HCT116 (cell line): ENCODE data around the gene EN2. TPM values are rescaled to one million over a fixed set of nuclear protein-coding genes. Genes with fewer than 3 reads are reported as not detected.

Source experiments
- ATAC-seq: fragments of 200-7000 bp; cut with Tn5 transposase; 2 replicates; pipeline ENCODE4 v1.9.1; 2020; ENCODE audit warnings: mild to moderate bottlenecking, moderate library complexity
- BruUV-seq: library from RNA; stranded (reverse); fragments of 400-500 nt; replicated peaks from 2 replicates; lab custom pipeline; 2021; lab: Mats Ljungman, UMichigan
- CTCF ChIA-PET: fragments of 300-600 bp; sonication (Branson Sonifier 250); formaldehyde crosslinking; loops from one replicate; lab custom pipeline; 2021; ENCODE audit warnings: antibody characterized with exemption; lab: Charles Lee
- POLR2A ChIA-PET: fragments of 300-600, 350-600 bp; sonication (Branson Sonifier 250); formaldehyde crosslinking; loops from one replicate; lab custom pipeline; 2021; ENCODE audit warnings: antibody characterized with exemption; lab: Charles Lee
- RAD21 ChIA-PET, 2 experiments: fragments of 300-600 bp; sonication (Branson Sonifier 250); formaldehyde crosslinking; loops; one replicate each; lab custom pipeline; 2023; ENCODE audit warnings: low total read pairs in 2 of 2; ENCODE audit not compliant: uncharacterized antibody in 2 of 2, unreplicated experiment in 2 of 2, low non-redundant PET in 1 of 2; lab: Charles Lee
- DNase-seq: peaks from one replicate; pipeline ENCODE4 v3.0.0-alpha.2; 2010; ENCODE audit warnings: low read depth, low spot score
- H2AFZ ChIP-seq: fragments of 200-600 bp; shearing (Covaris generic), sonication (generic); 2 replicates; pipeline ENCODE4 v1.6.1; 2017; ENCODE audit warnings: low read depth, mixed run types, mixed read lengths, antibody characterized with exemption, low read length; ENCODE audit not compliant: poor library complexity, severe bottlenecking
- H3K27ac ChIP-seq: 2 replicates; pipeline ENCODE4 v1.5.1; 2012; ENCODE audit warnings: low read depth, low read length
- H3K27me3 ChIP-seq: fragments of 200-600 bp; sonication (generic); 2 replicates; pipeline ENCODE4 v1.6.1; 2016; ENCODE audit warnings: mixed run types, low read length, mixed read lengths; ENCODE audit not compliant: insufficient read depth
- H3K36me3 ChIP-seq, 2 experiments: fragments of 200-500 bp in 1 of 2; fragments of 200-600 bp in 1 of 2; sonication (Bioruptor generic) in 1 of 2; sonication (generic) in 1 of 2; 2 replicates each; pipeline versions ENCODE4 v1.5.1 to v1.6.1; 2014 to 2016; ENCODE audit warnings: low read length in 2 of 2, inconsistent platforms in 1 of 2, mixed read lengths in 1 of 2, mixed run types in 1 of 2; ENCODE audit not compliant: insufficient read depth in 2 of 2, control insufficient read depth in 1 of 2
- H3K4me1 ChIP-seq, 2 experiments: fragments of 200-600 bp in 1 of 2; sonication (generic) in 1 of 2; 2 replicates each; pipeline versions ENCODE4 v1.5.1 to v1.6.1; 2012 to 2017; ENCODE audit warnings: low read length in 2 of 2, inconsistent platforms in 1 of 2, mild to moderate bottlenecking in 1 of 2, mixed read lengths in 1 of 2, mixed run types in 1 of 2, moderate library complexity in 1 of 2; ENCODE audit not compliant: insufficient read depth in 2 of 2, control insufficient read depth in 1 of 2
- H3K4me2 ChIP-seq: fragments of 200-600 bp; sonication (generic); 2 replicates; pipeline ENCODE4 v1.6.1; 2017; ENCODE audit warnings: mixed run types, low read length, mixed read lengths
- H3K4me3 ChIP-seq, 2 experiments: fragments of 200-600 bp in 1 of 2; sonication (generic) in 1 of 2; replicated peaks in 1 of 2; 2 replicates each; pipeline ENCODE4 v1.5.1; 2011 to 2016; ENCODE audit warnings: low read length in 2 of 2, control low read depth in 1 of 2, low read depth in 1 of 2, mild to moderate bottlenecking in 1 of 2, mixed read lengths in 1 of 2, mixed run types in 1 of 2
- H3K79me2 ChIP-seq: fragments of 200-600 bp; sonication (generic); 2 replicates; pipeline ENCODE4 v1.6.1; 2017; ENCODE audit warnings: mild to moderate bottlenecking, mixed run types, low read length, moderate library complexity, mixed read lengths; ENCODE audit not compliant: insufficient read depth
- H3K9ac ChIP-seq: fragments of 200-600 bp; sonication (generic); 2 replicates; pipeline ENCODE4 v1.6.1; 2016; ENCODE audit warnings: low read length, mixed read lengths
- H3K9me2 ChIP-seq: fragments of 200-600 bp; sonication (generic), shearing (Covaris generic); 2 replicates; pipeline ENCODE4 v1.6.1; 2017; ENCODE audit warnings: mixed run types, mild to moderate bottlenecking, moderate library complexity; ENCODE audit not compliant: insufficient read depth
- H3K9me3 ChIP-seq, 2 experiments: fragments of 200-500 bp in 1 of 2; fragments of 200-600 bp in 1 of 2; sonication (Bioruptor generic) in 1 of 2; sonication (generic) in 1 of 2; 2 replicates each; pipeline ENCODE4 v1.6.1; 2014 to 2017; ENCODE audit warnings: low read length in 2 of 2, mixed read lengths in 2 of 2, inconsistent platforms in 1 of 2, low read depth in 1 of 2, mild to moderate bottlenecking in 1 of 2, mixed run types in 1 of 2, moderate library complexity in 1 of 2; ENCODE audit not compliant: control insufficient read depth in 1 of 2, insufficient read depth in 1 of 2
- H4K20me1 ChIP-seq: fragments of 200-600 bp; sonication (generic), shearing (Covaris generic); 2 replicates; pipeline ENCODE4 v1.6.1; 2017; ENCODE audit warnings: mixed run types, mild to moderate bottlenecking, moderate library complexity; ENCODE audit not compliant: insufficient read depth
- ATF3 ChIP-seq: IDR thresholded peaks from 2 replicates; pipeline ENCODE4 v1.6.1; 2012
- CBX3 ChIP-seq: IDR thresholded peaks from 2 replicates; pipeline ENCODE4 v1.6.1; 2012; ENCODE audit warnings: low read depth
- CTCF ChIP-seq, 3 experiments: fragments of 200-600 bp in 1 of 3; sonication (generic) in 1 of 3; IDR thresholded peaks in 2 of 3; conservative IDR thresholded peaks in 1 of 3; 2 replicates each; pipeline ENCODE4 v1.5.1; 2012 to 2017; ENCODE audit warnings: low read depth in 2 of 3, low read length in 2 of 3, antibody characterized with exemption in 1 of 3, borderline replicate concordance in 1 of 3, control low read depth in 1 of 3, mild to moderate bottlenecking in 1 of 3, mixed read lengths in 1 of 3, mixed run types in 1 of 3, moderate library complexity in 1 of 3; ENCODE audit not compliant: insufficient read depth in 1 of 3
- EGR1 ChIP-seq: IDR thresholded peaks from 2 replicates; pipeline ENCODE4 v1.6.1; 2012; ENCODE audit warnings: low read depth
- EZH2 ChIP-seq: fragments of 200-600 bp; sonication (generic); IDR thresholded peaks from 2 replicates; pipeline ENCODE4 v1.6.1; 2017; ENCODE audit warnings: antibody characterized with exemption, mixed run types
- EZH2phosphoT487 ChIP-seq: fragments of 200-600 bp; IDR thresholded peaks from 2 replicates; pipeline ENCODE4 v1.6.1; 2018; ENCODE audit warnings: antibody characterized with exemption, borderline replicate concordance
- FOSL1 ChIP-seq: IDR thresholded peaks from 2 replicates; pipeline ENCODE4 v1.6.1; 2012; ENCODE audit warnings: low read depth
- JUND ChIP-seq: IDR thresholded peaks from 2 replicates; pipeline ENCODE4 v1.6.1; 2012
- POLR2AphosphoS5 ChIP-seq: IDR thresholded peaks from 2 replicates; pipeline ENCODE4 v1.6.1; 2011; ENCODE audit warnings: mild to moderate bottlenecking, low read depth, low read length, moderate library complexity
- RAD21 ChIP-seq: IDR thresholded peaks from 2 replicates; pipeline ENCODE4 v1.6.1; 2012; ENCODE audit warnings: low read depth, mild to moderate bottlenecking
- SIN3A ChIP-seq: IDR thresholded peaks from 2 replicates; pipeline ENCODE4 v1.6.1; 2012; ENCODE audit warnings: low read depth
- SP1 ChIP-seq: IDR thresholded peaks from 2 replicates; pipeline ENCODE4 v1.6.1; 2012; ENCODE audit warnings: low read depth
- SRF ChIP-seq: IDR thresholded peaks from 2 replicates; pipeline ENCODE4 v1.6.1; 2012; ENCODE audit warnings: low read depth
- ZBTB33 ChIP-seq: IDR thresholded peaks from 2 replicates; pipeline ENCODE4 v1.6.1; 2011; ENCODE audit warnings: mild to moderate bottlenecking, low read length, moderate library complexity; ENCODE audit not compliant: insufficient replicate concordance; ENCODE audit errors: extremely low read depth
- ZFX ChIP-seq: fragments of 450-650 bp; IDR thresholded peaks from 2 replicates; pipeline ENCODE4 v1.6.1; 2017
- ZNF274 ChIP-seq: fragments of 200-500 bp; sonication (Bioruptor generic); IDR thresholded peaks from 2 replicates; pipeline ENCODE4 v1.6.1; 2014; ENCODE audit warnings: mild to moderate bottlenecking, low read depth, low read length, inconsistent platforms
- intact Hi-C: fragments of 100-400 bp; cut with micrococcal nuclease; formaldehyde crosslinking; loops from 2 replicates; pipeline ENCODE4 v1.10.0; 2022
- total RNA-seq: library from RNA; stranded (reverse); gene quantifications from one replicate; pipeline ENCODE4 v1.2.1, GENCODE V29; 2021; ENCODE audit not compliant: unreplicated experiment

EN2 gene
- total RNA-seq, 1 experiment from 2014 or later: 0.32 TPM

GRCh38 chr7:155463114-155463811 lies 5.3 kb downstream of the EN2 start:
- no peaks in the 10 kb centered on the region for H3K79me2 ChIP-seq
- RAD21 ChIA-PET: no interaction called here
- no TSS peak for BruUV-seq
- no peak overlapping the region for H3K4me2 ChIP-seq
- DNase-seq (no peak), ATAC-seq (no peak)
- no peaks in the 10 kb centered on the region for H3K9me3 ChIP-seq
- intact Hi-C loops: no loop called here
- H2AFZ ChIP-seq: no peak overlapping the region
- no peaks in the 10 kb centered on the region for H3K4me1 ChIP-seq
- POLR2A ChIA-PET: no interaction called here
- H4K20me1 ChIP-seq: no peaks in the 10 kb centered on the region
- H3K27ac ChIP-seq: no peak overlapping the region
- H3K4me3 ChIP-seq: no peak overlapping the region
- no peaks in the 10 kb centered on the region for H3K9me2 ChIP-seq
- CTCF ChIA-PET: no interaction called here
- H3K36me3 ChIP-seq: no peaks in the 10 kb centered on the region
- H3K9ac ChIP-seq: no peak overlapping the region
- H3K27me3 ChIP-seq: no peaks in the 10 kb centered on the region
- TF ChIP-seq ZFX: no peak
- TF ChIP-seq SIN3A: no peak
- TF ChIP-seq FOSL1: no peak
- TF ChIP-seq EGR1: no peak
- TF ChIP-seq EZH2: no peak
- no peak for TF ChIP-seq SP1
- no peak for TF ChIP-seq POLR2AphosphoS5
- TF ChIP-seq ZNF274: no peak
- TF ChIP-seq EZH2phosphoT487: no peak
- no peak for TF ChIP-seq CTCF (IDR thresholded peaks at IDR 0.05 in 2 of 3, conservative IDR thresholded peaks at IDR 0.05 in 1 of 3; ENCODE audit: borderline replicate concordance in 1 of 3, insufficient read depth in 1 of 3, low read depth in 2 of 3, low read length in 2 of 3)
- TF ChIP-seq CBX3: no peak
- TF ChIP-seq SRF: no peak
- no peak for TF ChIP-seq RAD21
- TF ChIP-seq ATF3: no peak
- TF ChIP-seq ZBTB33: no peak
- TF ChIP-seq JUND: no peak
